Endothelial cell of umbilical vein (primary cell): ENCODE measurements around the gene BMP10. TPM values are rescaled to one million over a fixed set of nuclear protein-coding genes. Genes with fewer than 3 reads are reported as not detected.

Experiments used
- BruUV-seq: library from RNA; stranded (reverse); fragments of 400-500 nt; replicated peaks from 2 replicates; lab custom pipeline; 2021; lab: Mats Ljungman, UMichigan
- CTCF ChIA-PET: fragments of 300-600, 350-600 bp; sonication (Branson Sonifier 250); formaldehyde crosslinking; loops from one replicate; lab custom pipeline; 2021; ENCODE audit warnings: antibody characterized with exemption, inconsistent platforms; lab: Charles Lee
- POLR2A ChIA-PET: fragments of 300-600, 350-600 bp; sonication (Branson Sonifier 250); formaldehyde crosslinking; loops from one replicate; lab custom pipeline; 2021; ENCODE audit warnings: antibody characterized with exemption, inconsistent platforms; lab: Charles Lee
- DNase-seq: peaks from one replicate; pipeline ENCODE4 v3.0.0-alpha.2; 2011; ENCODE audit warnings: low read depth, low spot score
- FAIRE-seq: peaks from 2 replicates; lab custom pipeline; 2011; peaks lifted over from hg19 to GRCh38; lab: Jason Lieb, UNC
- H2AFZ ChIP-seq: 2 replicates; pipeline ENCODE4 v1.6.0; 2012; ENCODE audit warnings: low read depth, low read length, control low read depth, inconsistent platforms
- H3K27ac ChIP-seq: 2 replicates; pipeline ENCODE4 v1.5.1; 2011; ENCODE audit warnings: low read depth, mild to moderate bottlenecking, control low read depth, low read length, moderate library complexity; ENCODE audit not compliant: insufficient read depth
- H3K27me3 ChIP-seq, 2 experiments: 2 replicates each; pipeline versions ENCODE4 v1.6.0 to v1.6.1; 2011; ENCODE audit warnings: low read length in 2 of 2, mixed read lengths in 1 of 2; ENCODE audit not compliant: control insufficient read depth in 2 of 2, insufficient read depth in 2 of 2
- H3K36me3 ChIP-seq, 2 experiments: 2 replicates in 1 of 2; 3 replicates in 1 of 2; pipeline ENCODE4 v1.5.1; 2011; ENCODE audit warnings: low read length in 2 of 2, mild to moderate bottlenecking in 1 of 2, moderate library complexity in 1 of 2; ENCODE audit not compliant: control insufficient read depth in 2 of 2, insufficient read depth in 2 of 2; ENCODE audit errors: extremely low read depth in 1 of 2
- H3K4me1 ChIP-seq: 3 replicates; pipeline ENCODE4 v1.5.1; 2011; ENCODE audit warnings: mild to moderate bottlenecking, low read length; ENCODE audit not compliant: control insufficient read depth, insufficient read depth; ENCODE audit errors: extremely low read depth
- H3K4me2 ChIP-seq: 2 replicates; pipeline ENCODE4 v1.6.1; 2011; ENCODE audit warnings: low read length, control low read depth, mixed read lengths; ENCODE audit not compliant: insufficient read depth
- H3K4me3 ChIP-seq, 3 experiments: fragments of 200-600 bp in 1 of 3; sonication (generic), shearing (Covaris generic) in 1 of 3; replicated peaks in 1 of 3; 2 replicates each; pipeline ENCODE4 v1.5.1; 2011 to 2016; ENCODE audit warnings: control low read depth in 3 of 3, low read length in 3 of 3, mild to moderate bottlenecking in 2 of 3, inconsistent platforms in 1 of 3, low read depth in 1 of 3, moderate library complexity in 1 of 3; ENCODE audit not compliant: insufficient read depth in 1 of 3
- H3K79me2 ChIP-seq: 2 replicates; pipeline ENCODE4 v1.6.0; 2012; ENCODE audit warnings: low read length, inconsistent platforms; ENCODE audit not compliant: control insufficient read depth, insufficient read depth
- H3K9ac ChIP-seq: replicated peaks from 2 replicates; pipeline ENCODE3; 2011; ENCODE audit warnings: low read length, control low read depth; ENCODE audit not compliant: insufficient read depth; ENCODE audit errors: extremely low read depth
- H3K9me1 ChIP-seq: replicated peaks from 3 replicates; pipeline ENCODE4 v1.6.0; 2011; ENCODE audit warnings: mild to moderate bottlenecking, low read length; ENCODE audit not compliant: control insufficient read depth, insufficient read depth; ENCODE audit errors: extremely low read depth
- H3K9me3 ChIP-seq: replicated peaks from 2 replicates; pipeline ENCODE4 v1.5.1; 2012; ENCODE audit warnings: low read length, inconsistent platforms; ENCODE audit not compliant: control insufficient read depth, insufficient read depth
- H4K20me1 ChIP-seq: replicated peaks from 2 replicates; pipeline ENCODE3; 2011; ENCODE audit warnings: mild to moderate bottlenecking, low read length; ENCODE audit not compliant: control insufficient read depth, insufficient read depth; ENCODE audit errors: extremely low read depth
- GATA2 ChIP-seq: IDR thresholded peaks from 2 replicates; pipeline ENCODE4 v1.7.0; 2011; ENCODE audit warnings: low read depth, mild to moderate bottlenecking, moderate library complexity, mixed read lengths, low read length; ENCODE audit not compliant: insufficient read length, insufficient read depth
- JUN ChIP-seq: IDR thresholded peaks from 2 replicates; pipeline ENCODE4 v1.6.1; 2011; ENCODE audit warnings: borderline replicate concordance, low read depth; ENCODE audit not compliant: insufficient read length, insufficient read depth
- MAX ChIP-seq: IDR thresholded peaks from 2 replicates; pipeline ENCODE4 v1.6.1; 2011; ENCODE audit not compliant: insufficient read depth, insufficient read length
- POLR2A ChIP-seq: IDR thresholded peaks from 2 replicates; pipeline ENCODE4 v1.6.1; 2012; ENCODE audit warnings: low read depth, mild to moderate bottlenecking, control low read depth, low read length
- dilution Hi-C: fragments of 300-500 bp; cut with MboI; formaldehyde crosslinking; loops from one replicate; pipeline ENCODE4 v1.15.0; 2019; ENCODE audit warnings: low sequenced_read_pairs; ENCODE audit not compliant: extremely low pct_ligation_motif_present
- intact Hi-C: fragments of 100-400 bp; cut with micrococcal nuclease; formaldehyde crosslinking; loops from one replicate; pipeline ENCODE4 v1.10.0; 2022
- polyA plus RNA-seq, 4 experiments: library from polyadenylated mRNA; depleted of rRNA in 3 of 4; stranded (reverse) in 3 of 4; unstranded in 1 of 4; fragments of >200 nt; gene quantifications; 2 replicates each; pipeline versions ENCODE4 v1.2.1 to v1.2.3, GENCODE V29; 2011 to 2012; ENCODE audit warnings: missing spikeins in 1 of 4
- total RNA-seq: library from RNA; stranded (reverse); gene quantifications from 2 replicates; pipeline ENCODE4 v1.2.3, GENCODE V29; 2021
- TF ChIP-seq, protein P1 (sequence below), 2 donors: IDR thresholded peaks; 1 replicate in 1 of 2; 2 replicates in 1 of 2; pipeline ENCODE4 v1.5.1; 2011; ENCODE audit warnings: low read length in 2 of 2, mild to moderate bottlenecking in 2 of 2, moderate library complexity in 2 of 2, control low read depth in 1 of 2, inconsistent platforms in 1 of 2, low read depth in 1 of 2; ENCODE audit not compliant: insufficient read depth in 1 of 2; ENCODE audit errors: extremely low read depth in 1 of 2

The BMP10 gene
- total and polyA plus RNA-seq, 2 donors (not counting 3 experiments of a cell fraction or from before 2014, with no cell fraction given) = not detected

GRCh38 chr2:68878753-68879152, 7.6 kb upstream of the BMP10 start:
- H3K4me2 ChIP-seq = peak overlapping the region; percentile 51
- H3K27ac ChIP-seq = peak overlapping the region; percentile 78
- no peaks in the 10 kb centered on the region for H3K79me2 ChIP-seq
- peak overlapping the region; percentile 55 for H3K9ac ChIP-seq
- FAIRE-seq (peak; percentile 33), DNase-seq (peak; percentile 49)
- intact Hi-C loops (loop anchor here (1.0 to 2.0 kb wide), 4 partner anchors 10 to 50 kb away; no protein-coding TSS in a partner anchor), dilution Hi-C loops (no loop called here)
- ChIA-PET POLR2A (interaction anchor here (1.0 kb wide), 1 partner anchor 29 kb away, joined by 3 read pairs; no protein-coding TSS in a partner anchor), CTCF (interaction anchor here (0.7 to 3.8 kb wide), 12 partner anchors 11 to 169 kb away, joined by 3 to 22 read pairs (median 4); no protein-coding TSS in a partner anchor)
- H2AFZ ChIP-seq = peak overlapping the region; percentile 2
- H3K4me1 ChIP-seq = peaks cover 33% of the 10 kb centered on the region
- no peaks in the 10 kb centered on the region for H3K9me1 ChIP-seq
- no peak for TF ChIP-seq GATA2
- peak; percentile 56 for TF ChIP-seq JUN
- peak; percentile 5 for TF ChIP-seq POLR2A
- TF ChIP-seq MAX = no peak
- BruUV-seq = no TSS peak
- no peak overlapping the region for H3K4me3 ChIP-seq
- H4K20me1 ChIP-seq = no peaks in the 10 kb centered on the region
- H3K36me3 ChIP-seq = no peaks in the 10 kb centered on the region
- no peaks in the 10 kb centered on the region for H3K9me3 ChIP-seq
- no peaks in the 10 kb centered on the region for H3K27me3 ChIP-seq

- H3K9ac ChIP-seq = peak overlapping the region; percentile 55
- peak; percentile 48 for DNase-seq
- no peak overlapping the region for H3K4me3 ChIP-seq
- BruUV-seq = TSS peak; percentile 57
- TF ChIP-seq POLR2A = peak; percentile 27
- TF ChIP-seq GATA2 = peak; percentile 70
- TF ChIP-seq, protein P1, sequence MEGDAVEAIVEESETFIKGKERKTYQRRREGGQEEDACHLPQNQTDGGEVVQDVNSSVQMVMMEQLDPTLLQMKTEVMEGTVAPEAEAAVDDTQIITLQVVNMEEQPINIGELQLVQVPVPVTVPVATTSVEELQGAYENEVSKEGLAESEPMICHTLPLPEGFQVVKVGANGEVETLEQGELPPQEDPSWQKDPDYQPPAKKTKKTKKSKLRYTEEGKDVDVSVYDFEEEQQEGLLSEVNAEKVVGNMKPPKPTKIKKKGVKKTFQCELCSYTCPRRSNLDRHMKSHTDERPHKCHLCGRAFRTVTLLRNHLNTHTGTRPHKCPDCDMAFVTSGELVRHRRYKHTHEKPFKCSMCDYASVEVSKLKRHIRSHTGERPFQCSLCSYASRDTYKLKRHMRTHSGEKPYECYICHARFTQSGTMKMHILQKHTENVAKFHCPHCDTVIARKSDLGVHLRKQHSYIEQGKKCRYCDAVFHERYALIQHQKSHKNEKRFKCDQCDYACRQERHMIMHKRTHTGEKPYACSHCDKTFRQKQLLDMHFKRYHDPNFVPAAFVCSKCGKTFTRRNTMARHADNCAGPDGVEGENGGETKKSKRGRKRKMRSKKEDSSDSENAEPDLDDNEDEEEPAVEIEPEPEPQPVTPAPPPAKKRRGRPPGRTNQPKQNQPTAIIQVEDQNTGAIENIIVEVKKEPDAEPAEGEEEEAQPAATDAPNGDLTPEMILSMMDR (IDR thresholded peaks at IDR 0.05; ENCODE audit: extremely low read depth in 1 of 2, insufficient read depth in 1 of 2, low read depth in 1 of 2, low read length in 2 of 2) = no peak
- H3K9me1 ChIP-seq = no peaks in the 10 kb centered on the region
- H2AFZ ChIP-seq = peak overlapping the region; percentile 2
- H3K79me2 ChIP-seq = no peaks in the 10 kb centered on the region
- H3K4me1 ChIP-seq = peaks cover 33% of the 10 kb centered on the region
- H3K27me3 ChIP-seq = no peaks in the 10 kb centered on the region
- dilution Hi-C loops (no loop called here), intact Hi-C loops (loop anchor here (1.0 to 2.0 kb wide), 3 partner anchors 27 to 49 kb away; no protein-coding TSS in a partner anchor)
- H4K20me1 ChIP-seq = no peaks in the 10 kb centered on the region
- POLR2A ChIA-PET = interaction anchor here (1.0 kb wide), 1 partner anchor 30 kb away, joined by 3 read pairs; no protein-coding TSS in a partner anchor
- H3K27ac ChIP-seq = peak overlapping the region; percentile 78
- no peaks in the 10 kb centered on the region for H3K36me3 ChIP-seq
- FAIRE-seq = peak; percentile 68
- CTCF ChIA-PET = interaction anchor here (0.8 to 3.8 kb wide), 7 partner anchors 23 to 169 kb away, joined by 3 to 22 read pairs (median 4); no protein-coding TSS in a partner anchor
- peak overlapping the region; percentile 51 for H3K4me2 ChIP-seq
- no peaks in the 10 kb centered on the region for H3K9me3 ChIP-seq
Observed at GRCh38 chr2:68878071-68878711, 7.0 kb upstream of the BMP10 start.
